Measurements from ENCODE around the gene HCRTR1. TPM values are rescaled to one million over a fixed set of nuclear protein-coding genes. Genes with fewer than 3 reads are reported as not detected.

Gene HCRTR1
- polyA plus RNA-seq, 2 donors: 0.02 TPM; not detected in 1

Other genes with a start within 250 kb of the HCRTR1 start
- gene FABP3, start 244.6 kb upstream of the HCRTR1 start, polyA plus RNA-seq: 1 to 10 TPM; 1.8 to 2.6 TPM
- gene SERINC2, start 204.5 kb upstream of the HCRTR1 start, polyA plus RNA-seq: 100 to 1,000 TPM in 1 of 2 donors, 10 to 100 TPM in 1; 84.2 to 119 TPM
- 10 to 100 TPM; 16.4 to 20.0 TPM for gene TINAGL1, start 41.2 kb upstream of the HCRTR1 start, polyA plus RNA-seq
- 10 to 100 TPM; 38.6 to 62.0 TPM for gene PEF1, start 27.2 kb downstream of the HCRTR1 start, polyA plus RNA-seq
- gene COL16A1, start 86.3 kb downstream of the HCRTR1 start, polyA plus RNA-seq: 10 to 100 TPM; 12.2 to 25.2 TPM
- under 1 TPM; 0.34 to 0.51 TPM for gene ADGRB2, start 146.7 kb downstream of the HCRTR1 start, polyA plus RNA-seq
- under 1 TPM; 0.08 to 0.13 TPM for gene SPOCD1, start 198.3 kb downstream of the HCRTR1 start, polyA plus RNA-seq

Data from esophagus (tissue), 2 donors.